Osteoblast (primary cell): ENCODE data around the gene GABRR3. TPM values are rescaled to one million over a fixed set of nuclear protein-coding genes. Genes with fewer than 3 reads are reported as not detected.
A peak's percentile ranks its signal among the peaks of the same experiment; 100 is the strongest.

ENCODE experiments used
- DNase-seq: peaks from one replicate; pipeline ENCODE4 v3.0.0; 2011; ENCODE audit warnings: low spot score, mixed read lengths; ENCODE audit not compliant: insufficient read length; ENCODE audit errors: missing footprints
- H2AFZ ChIP-seq: 2 replicates; pipeline ENCODE4 v1.6.0; 2011; ENCODE audit warnings: mild to moderate bottlenecking, low read length
- H3K27ac ChIP-seq: 2 replicates; pipeline ENCODE4 v1.5.1; 2011; ENCODE audit warnings: mild to moderate bottlenecking, low read depth, low read length, moderate library complexity
- H3K27me3 ChIP-seq: 2 replicates; pipeline ENCODE4 v1.6.0; 2012; ENCODE audit warnings: mild to moderate bottlenecking, control low read depth, inconsistent platforms, low read length, moderate library complexity; ENCODE audit not compliant: insufficient read depth
- H3K36me3 ChIP-seq: 2 replicates; pipeline ENCODE4 v1.5.1; 2011; ENCODE audit warnings: mild to moderate bottlenecking, low read length, control low read depth, moderate library complexity; ENCODE audit not compliant: insufficient read depth
- H3K4me1 ChIP-seq: 2 replicates; pipeline ENCODE4 v1.5.1; 2011; ENCODE audit warnings: mild to moderate bottlenecking, low read length, control low read depth, moderate library complexity; ENCODE audit not compliant: insufficient read depth
- H3K4me2 ChIP-seq: 2 replicates; pipeline ENCODE4 v1.6.0; 2011; ENCODE audit warnings: mild to moderate bottlenecking, low read length; ENCODE audit not compliant: insufficient read depth
- H3K4me3 ChIP-seq: fragments of 200-600 bp; sonication (generic); 3 replicates; pipeline ENCODE4 v1.5.1; 2012; ENCODE audit warnings: mild to moderate bottlenecking, low read length, inconsistent platforms; ENCODE audit not compliant: insufficient read depth
- H3K79me2 ChIP-seq: 2 replicates; pipeline ENCODE4 v1.6.0; 2012; ENCODE audit warnings: mild to moderate bottlenecking, low read length, control low read depth, inconsistent platforms; ENCODE audit not compliant: insufficient read depth
- H3K9me3 ChIP-seq: 2 replicates; pipeline ENCODE4 v1.5.1; 2011; ENCODE audit warnings: low read depth, low read length, control low read depth
- H4K20me1 ChIP-seq: 2 replicates; pipeline ENCODE4 v1.6.0; 2012; ENCODE audit warnings: mild to moderate bottlenecking, low read length, control low read depth; ENCODE audit not compliant: insufficient read depth
- CTCF ChIP-seq: IDR thresholded peaks from 2 replicates; pipeline ENCODE4 v1.5.1; 2011; ENCODE audit warnings: mild to moderate bottlenecking, low read depth, low read length, moderate library complexity; ENCODE audit errors: extremely low read depth
- total RNA-seq: library from RNA; depleted of rRNA; stranded (reverse); fragments of >200 nt; gene quantifications from 2 replicates; pipeline ENCODE4 v1.2.3, GENCODE V29; 2012

GABRR3 gene
- total RNA-seq, 1 donor = not detected

- no peaks in the 10 kb centered on the region for H3K27me3 ChIP-seq
- no peaks in the 10 kb centered on the region for H3K36me3 ChIP-seq
- no peaks in the 10 kb centered on the region for H3K79me2 ChIP-seq
- no peak for DNase-seq
- H4K20me1 ChIP-seq = no peaks in the 10 kb centered on the region
- H3K27ac ChIP-seq = no peak overlapping the region
- no peaks in the 10 kb centered on the region for H3K9me3 ChIP-seq
- no peaks in the 10 kb centered on the region for H3K4me1 ChIP-seq
- no peak overlapping the region for H3K4me3 ChIP-seq
- TF ChIP-seq CTCF = no peak
- no peak overlapping the region for H2AFZ ChIP-seq
- no peak overlapping the region for H3K4me2 ChIP-seq
Measured at GRCh38 chr3:98032265-98032664, 2.9 kb downstream of the GABRR3 start.

- TF ChIP-seq CTCF = no peak
- Histone ChIP-seq H3K9me3 (no peaks in the 10 kb centered on the region), H3K4me2 (no peak overlapping the region), H2AFZ (no peak overlapping the region), H3K79me2 (no peaks in the 10 kb centered on the region), H3K27me3 (no peaks in the 10 kb centered on the region), H3K27ac (no peak overlapping the region), H3K36me3 (no peaks in the 10 kb centered on the region), H3K4me1 (no peaks in the 10 kb centered on the region), H4K20me1 (no peaks in the 10 kb centered on the region), H3K4me3 (no peak overlapping the region)
- no peak for DNase-seq
Measured at GRCh38 chr3:98029083-98029482, 6.0 kb downstream of the GABRR3 start.

GRCh38 chr3:98027085-98027446, 8.0 kb downstream of the GABRR3 start:
- Histone ChIP-seq H3K4me2 (no peak overlapping the region), H3K27me3 (peaks cover 7% of the 10 kb centered on the region), H4K20me1 (no peaks in the 10 kb centered on the region), H3K4me1 (no peaks in the 10 kb centered on the region), H3K4me3 (no peak overlapping the region), H2AFZ (no peak overlapping the region), H3K36me3 (no peaks in the 10 kb centered on the region), H3K9me3 (no peaks in the 10 kb centered on the region), H3K79me2 (no peaks in the 10 kb centered on the region), H3K27ac (no peak overlapping the region)
- DNase-seq = no peak
- TF ChIP-seq CTCF = no peak

GRCh38 chr3:98026425-98027084, 8.6 kb downstream of the GABRR3 start:
- Histone ChIP-seq H3K27me3 (peaks cover 7% of the 10 kb centered on the region), H3K9me3 (no peaks in the 10 kb centered on the region), H3K27ac (no peak overlapping the region), H3K79me2 (no peaks in the 10 kb centered on the region), H2AFZ (no peak overlapping the region), H4K20me1 (no peaks in the 10 kb centered on the region), H3K4me3 (no peak overlapping the region), H3K36me3 (no peaks in the 10 kb centered on the region), H3K4me2 (no peak overlapping the region), H3K4me1 (no peaks in the 10 kb centered on the region)
- TF ChIP-seq CTCF = no peak
- DNase-seq = peak; percentile 62
